Measurements from ENCODE around the gene HSPB8. TPM values are rescaled to one million over a fixed set of nuclear protein-coding genes. Genes with fewer than 3 reads are reported as not detected.

HSPB8 gene
- polyA plus RNA-seq, 1 donor from 2014 or later = not detected

- Histone ChIP-seq H2AFZ (ENCODE audit: low read depth, low read length) (no peak overlapping the region), H3K27me3 (ENCODE audit: insufficient read depth, low read depth, low read length) (no peaks in the 10 kb centered on the region), H3K9ac (ENCODE audit: low read length) (no peak overlapping the region), H3K4me2 (ENCODE audit: low read length) (no peak overlapping the region), H3F3A (ENCODE audit: insufficient read depth, low read length, poor library complexity, severe bottlenecking) (no peaks in the 10 kb centered on the region), H3K4me3 (ENCODE audit: low read length) (no peak overlapping the region), H3K9me2 (ENCODE audit: insufficient read depth, low read length) (no peaks in the 10 kb centered on the region), H3K36me3 (ENCODE audit: insufficient read depth, low read length) (peaks cover 4% of the 10 kb centered on the region), H3K79me2 (replicated peaks; ENCODE audit: insufficient read depth, low read length) (no peaks in the 10 kb centered on the region), H3K27ac (ENCODE audit: low read length) (no peak overlapping the region), H4K20me1 (ENCODE audit: insufficient read depth) (no peaks in the 10 kb centered on the region), H3K9me3 (ENCODE audit: low read length) (no peaks in the 10 kb centered on the region)
- TF ChIP-seq RAD21 (conservative IDR thresholded peaks at IDR 0.05) (no peak), POLR2AphosphoS5 (IDR thresholded peaks at IDR 0.05) (no peak), EZH2 (IDR thresholded peaks at IDR 0.05; ENCODE audit: borderline replicate concordance, insufficient read depth, low read length, poor library complexity, severe bottlenecking) (no peak), REST (IDR thresholded peaks at IDR 0.05; ENCODE audit: borderline replicate concordance) (no peak), MXI1 (conservative IDR thresholded peaks at IDR 0.05; ENCODE audit: poor library complexity, severe bottlenecking) (no peak), TAF1 (IDR thresholded peaks at IDR 0.05; ENCODE audit: low read depth) (no peak), EP300 (conservative IDR thresholded peaks at IDR 0.05; ENCODE audit: poor library complexity, severe bottlenecking) (no peak), CTCF (IDR thresholded peaks at IDR 0.05; ENCODE audit: poor library complexity, severe bottlenecking) (no peak), SMC3 (conservative IDR thresholded peaks at IDR 0.05; ENCODE audit: poor library complexity) (no peak)
Observed at GRCh38 chr12:119157978-119158377, 20.8 kb upstream of the HSPB8 start.

GRCh38 chr12:119158402-119158801 is 20.3 kb upstream of the HSPB8 start:
- Histone ChIP-seq H3K79me2 (replicated peaks; ENCODE audit: insufficient read depth, low read length) (no peaks in the 10 kb centered on the region), H3K36me3 (ENCODE audit: insufficient read depth, low read length) (peaks cover 4% of the 10 kb centered on the region), H3K4me3 (ENCODE audit: low read length) (no peak overlapping the region), H2AFZ (ENCODE audit: low read depth, low read length) (no peak overlapping the region), H3K9me2 (ENCODE audit: insufficient read depth, low read length) (no peaks in the 10 kb centered on the region), H3K9me3 (ENCODE audit: low read length) (no peaks in the 10 kb centered on the region), H3K27me3 (ENCODE audit: insufficient read depth, low read depth, low read length) (no peaks in the 10 kb centered on the region), H3K4me2 (ENCODE audit: low read length) (no peak overlapping the region), H4K20me1 (ENCODE audit: insufficient read depth) (no peaks in the 10 kb centered on the region), H3K9ac (ENCODE audit: low read length) (no peak overlapping the region), H3F3A (ENCODE audit: insufficient read depth, low read length, poor library complexity, severe bottlenecking) (no peaks in the 10 kb centered on the region), H3K27ac (ENCODE audit: low read length) (no peak overlapping the region)
- TF ChIP-seq EP300 (conservative IDR thresholded peaks at IDR 0.05; ENCODE audit: poor library complexity, severe bottlenecking) (no peak), POLR2AphosphoS5 (IDR thresholded peaks at IDR 0.05) (no peak), SMC3 (conservative IDR thresholded peaks at IDR 0.05; ENCODE audit: poor library complexity) (no peak), MXI1 (conservative IDR thresholded peaks at IDR 0.05; ENCODE audit: poor library complexity, severe bottlenecking) (no peak), TAF1 (IDR thresholded peaks at IDR 0.05; ENCODE audit: low read depth) (no peak), EZH2 (IDR thresholded peaks at IDR 0.05; ENCODE audit: borderline replicate concordance, insufficient read depth, low read length, poor library complexity, severe bottlenecking) (no peak), REST (IDR thresholded peaks at IDR 0.05; ENCODE audit: borderline replicate concordance) (no peak), RAD21 (conservative IDR thresholded peaks at IDR 0.05) (no peak), CTCF (IDR thresholded peaks at IDR 0.05; ENCODE audit: poor library complexity, severe bottlenecking) (no peak)
